Activated CD8-positive, alpha-beta memory T cell treated with anti-CD3 and anti-CD28 coated beads for 4 hours (primary cell): Measurements from ENCODE around the gene RFC5.
"Not testable (repeated sequence)": the region's sequence is repeated elsewhere in the genome, so short reads cannot be mapped to it uniquely, and the experiment has no call there.

Experiments used
- DNase-seq, 2 donors: peaks; one replicate each; pipeline ENCODE4 v3.0.0-alpha.2; 2020; ENCODE audit warnings: low read depth in 2 of 2

Gene RFC5

GRCh38 chr12:118016424-118017264 lies at the start of gene RFC5:
Gene RFC5, plus strand, starts transcription at chr12:118016703. Its CDS starts 125 bp downstream, at chr12:118016828.
- peak; percentile 96 to 97 for DNase-seq

GRCh38 chr12:117967043-117967442 lies 49.5 kb upstream of the RFC5 start:
- no peak for DNase-seq

- no peak for DNase-seq
Observed at GRCh38 chr12:117967512-117967911, 49.0 kb upstream of the RFC5 start.

- DNase-seq, result no peak
Observed at GRCh38 chr12:117968151-117968789, 48.2 kb upstream of the RFC5 start.

- DNase-seq, result peak in 1 of 2 donors; percentile 3
Observed at GRCh38 chr12:117968826-117969659, 47.5 kb upstream of the RFC5 start, which contains the start of gene KSR2. Gene KSR2, minus strand, starts transcription at chr12:117968990. Its CDS starts 735 bp downstream, at chr12:117968255.

GRCh38 chr12:117970334-117970733 lies 46.2 kb upstream of the RFC5 start:
- no peak for DNase-seq

- no peak for DNase-seq
Observed at GRCh38 chr12:117972301-117972700, 44.2 kb upstream of the RFC5 start.

- DNase-seq, result no peak
Observed at GRCh38 chr12:117975006-117975405, 41.5 kb upstream of the RFC5 start.

- no peak for DNase-seq
Observed at GRCh38 chr12:117977373-117977772, 39.1 kb upstream of the RFC5 start.

- DNase-seq, result no peak
Observed at GRCh38 chr12:117980616-117981015, 35.9 kb upstream of the RFC5 start.

- no peak for DNase-seq
Observed at GRCh38 chr12:117981267-117981666, 35.2 kb upstream of the RFC5 start.

GRCh38 chr12:117985182-117985581 lies 31.3 kb upstream of the RFC5 start:
- no peak for DNase-seq

GRCh38 chr12:117986705-117987469 lies 29.6 kb upstream of the RFC5 start:
- no peak for DNase-seq

GRCh38 chr12:117994551-117995438 lies 21.7 kb upstream of the RFC5 start:
- DNase-seq, result no peak

- no peak for DNase-seq
Observed at GRCh38 chr12:117998719-117999118, 17.8 kb upstream of the RFC5 start.

GRCh38 chr12:117999806-118000205 lies 16.7 kb upstream of the RFC5 start:
- DNase-seq, result not testable (repeated sequence)

- DNase-seq, result no peak
Observed at GRCh38 chr12:118010903-118011302, 5.6 kb upstream of the RFC5 start.

- no peak for DNase-seq
Observed at GRCh38 chr12:118011377-118011776, 5.1 kb upstream of the RFC5 start.

- no peak for DNase-seq
Observed at GRCh38 chr12:118011961-118012360, 4.5 kb upstream of the RFC5 start.

GRCh38 chr12:118013283-118013682 lies 3.2 kb upstream of the RFC5 start:
- no peak for DNase-seq
